K562 (cell line): Measurements from ENCODE around the gene SH2D4B. TPM values are rescaled to one million over a fixed set of nuclear protein-coding genes. Genes with fewer than 3 reads are reported as not detected.

Experiments
- CBX3 ChIP-seq, 2 experiments: IDR thresholded peaks; 1 replicate in 1 of 2; 2 replicates in 1 of 2; pipeline ENCODE4 v1.6.1; 2012; ENCODE audit warnings: inconsistent platforms in 2 of 2, low read length in 2 of 2, borderline replicate concordance in 1 of 2, control low read depth in 1 of 2
- CHCHD3 ChIP-seq: fragments of 250-450 bp; sonication (Bioruptor Pico); IDR thresholded peaks from 2 replicates; pipeline ENCODE4 v2.1.2; 2022; ENCODE audit warnings: mild to moderate bottlenecking
- ELK3 ChIP-seq: fragments of 450-650 bp; formaldehyde crosslinking; IDR thresholded peaks from 2 replicates; pipeline ENCODE4 v1.4.0; 2020; ENCODE audit warnings: mild to moderate bottlenecking
- ETV6 ChIP-seq, 3 experiments: fragments of 150-350 bp in 1 of 3; sonication (generic) in 1 of 3; formaldehyde crosslinking in 1 of 3; IDR thresholded peaks; 2 replicates each; pipeline versions ENCODE4 v1.6.1 to v1.8.0; 2014 to 2022; ENCODE audit warnings: borderline replicate concordance in 2 of 3, low read depth in 2 of 3, antibody characterized with exemption in 1 of 3, low read length in 1 of 3, mild to moderate bottlenecking in 1 of 3, missing genetic modification reagents in 1 of 3
- FOXP4 ChIP-seq: sonication (generic); formaldehyde crosslinking; IDR thresholded peaks from 2 replicates; pipeline ENCODE4 v1.8.0; 2022; ENCODE audit warnings: mild to moderate bottlenecking, missing genetic modification reagents, borderline replicate concordance
- KLF10 ChIP-seq: fragments of 250-450 bp; sonication (Bioruptor Pico); IDR thresholded peaks from 2 replicates; pipeline ENCODE4 v1.6.1; 2021; ENCODE audit warnings: matching md5 sums
- MLLT1 ChIP-seq, 2 experiments: fragments of 450-650 bp; IDR thresholded peaks; 2 replicates each; pipeline ENCODE4 v1.6.1; 2016
- PCBP2 ChIP-seq: fragments of 200-400 bp; formaldehyde crosslinking; IDR thresholded peaks from 2 replicates; pipeline ENCODE4 v1.6.1; 2018; ENCODE audit warnings: low read length, low read depth, mild to moderate bottlenecking, moderate library complexity; ENCODE audit not compliant: poor library complexity, severe bottlenecking
- TAL1 ChIP-seq: fragments of 450-650 bp; IDR thresholded peaks from 2 replicates; pipeline ENCODE4 v1.6.1; 2016; ENCODE audit warnings: mild to moderate bottlenecking
- TCFL5 ChIP-seq: fragments of 250-450 bp; sonication (Bioruptor Pico); conservative IDR thresholded peaks from 2 replicates; pipeline ENCODE4 v1.6.1; 2021; ENCODE audit warnings: mild to moderate bottlenecking, moderate library complexity, matching md5 sums
- TEAD4 ChIP-seq, 2 experiments: sonication (generic) in 1 of 2; formaldehyde crosslinking in 1 of 2; IDR thresholded peaks; 2 replicates each; pipeline versions ENCODE4 v1.6.1 to v1.8.0; 2012 to 2022; ENCODE audit warnings: borderline replicate concordance in 1 of 2, inconsistent platforms in 1 of 2, low read length in 1 of 2, mild to moderate bottlenecking in 1 of 2, missing genetic modification reagents in 1 of 2
- TFE3 ChIP-seq: fragments of 450-650 bp; formaldehyde crosslinking; IDR thresholded peaks from 2 replicates; pipeline ENCODE4 v1.4.0; 2020; ENCODE audit warnings: mild to moderate bottlenecking, mixed read lengths
- U2AF2 ChIP-seq: fragments of 200-400 bp; formaldehyde crosslinking; optimal IDR thresholded peaks from 2 replicates; pipeline ENCODE3; 2017; ENCODE audit warnings: low read depth, mild to moderate bottlenecking, low read length
- XRCC5 ChIP-seq: fragments of 200-400 bp; formaldehyde crosslinking; IDR thresholded peaks from 2 replicates; pipeline ENCODE4 v1.6.1; 2017; ENCODE audit warnings: low read depth, mild to moderate bottlenecking, low read length
- ZKSCAN1 ChIP-seq: fragments of 150-350 bp; IDR thresholded peaks from 2 replicates; pipeline ENCODE4 v1.6.1; 2016; ENCODE audit warnings: low read depth, low read length
- ZNF12 ChIP-seq: sonication (generic); formaldehyde crosslinking; IDR thresholded peaks from 2 replicates; pipeline ENCODE4 v1.4.0; 2020; ENCODE audit warnings: mild to moderate bottlenecking, missing genetic modification reagents
- ZNF121 ChIP-seq: sonication (generic); formaldehyde crosslinking; conservative IDR thresholded peaks from 2 replicates; pipeline ENCODE4 v1.8.0; 2022; ENCODE audit warnings: missing genetic modification reagents
- polyA plus RNA-seq, 8 experiments: library from polyadenylated mRNA; depleted of rRNA in 4 of 8; stranded (reverse) in 5 of 8; unstranded in 3 of 8; fragments of >200 nt; fragmentation: Nextera tagmentation in 2 of 8; fragmentation: Illumina TruSeq in 1 of 8; extraction: Ambion mirVana in 2 of 8; extraction: Trizol in 1 of 8; gene quantifications; 2 replicates each; pipeline versions ENCODE4 v1.2.1 to v1.2.3, GENCODE V29; 2011 to 2014; ENCODE audit warnings: inconsistent platforms in 1 of 8, missing spikeins in 1 of 8
- total RNA-seq, 7 experiments: library from RNA; depleted of rRNA in 6 of 7; stranded (reverse); fragments of >200 nt in 6 of 7; fragmentation: Illumina TruSeq in 2 of 7; extraction: Trizol in 2 of 7; gene quantifications; 2 replicates each; pipeline versions ENCODE4 v1.2.1 to v1.2.3, GENCODE V29; 2011 to 2021; ENCODE audit warnings: low replicate concordance in 1 of 7
- TF ChIP-seq, protein P1 (sequence below): sonication (generic); IDR thresholded peaks from 2 replicates; pipeline ENCODE4 v1.6.1; 2016

The SH2D4B gene
- total and polyA plus RNA-seq, 9 of the 15 experiments (the other 6 are each of a cell fraction or from before 2014, with no cell fraction given): 0.03 to 0.14 (median 0.04) TPM; not detected in 4

DNA sequence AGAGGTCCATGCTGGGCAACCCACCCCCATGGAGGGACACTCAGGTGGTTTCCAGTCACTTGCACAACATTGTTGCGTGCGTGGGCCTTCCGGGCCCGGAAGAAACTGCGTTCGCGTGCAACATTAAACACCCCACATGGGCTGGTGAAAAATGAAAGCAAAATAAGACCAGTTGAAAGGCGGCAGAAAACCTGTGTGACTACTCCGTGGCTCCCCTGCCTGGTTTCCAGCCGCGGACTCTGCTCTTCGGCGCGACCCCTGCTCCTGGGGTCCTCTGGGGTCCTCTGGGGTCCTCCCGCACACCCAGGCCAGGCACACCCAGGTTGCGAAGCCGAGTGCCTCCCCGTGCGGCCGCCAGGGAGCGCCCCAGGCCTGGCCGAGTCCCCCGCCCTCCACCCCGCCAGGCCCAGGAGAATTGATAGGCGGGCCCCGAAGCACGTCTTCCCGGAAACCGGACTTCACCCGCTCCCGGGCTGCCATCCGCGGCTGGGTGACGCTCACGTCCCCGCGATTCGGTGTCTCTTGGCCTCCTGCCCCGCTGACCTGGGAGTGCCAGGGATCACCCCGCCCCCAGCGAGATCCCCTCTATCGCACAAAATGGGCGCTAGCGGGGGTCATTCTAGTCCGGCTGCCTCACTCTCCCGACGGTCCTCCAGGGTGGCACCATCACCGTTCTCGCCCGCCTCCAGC, 1.9 kb upstream of the SH2D4B start (continued):
- TF ChIP-seq ZKSCAN1 (0 out of 2 replicates have a peak, but pooled peaks have one; percentile 8), CBX3 (IDR thresholded peaks at IDR 0.05; ENCODE audit: borderline replicate concordance in 1 of 2, low read length in 2 of 2) (peak in 1 of 2 experiments; percentile 49; a peak in 1 of 3 replicates), KLF10 (CRISPR knock-in tag) (no peak), ELK3 (CRISPR knock-in tag) (no peak), MLLT1 (IDR thresholded peaks at IDR 0.05) (no peak), FOXP4 (CRISPR knock-in tag) (no peak), TEAD4 (IDR thresholded peaks at IDR 0.05; ENCODE audit: low read length) (no peak), TEAD4 (CRISPR knock-in tag; IDR thresholded peaks at IDR 0.05; ENCODE audit: borderline replicate concordance) (no peak), ZNF121 (no peak), XRCC5 (no peak), U2AF2 (no peak), PCBP2 (no peak), TFE3 (CRISPR knock-in tag) (no peak), TCFL5 (CRISPR knock-in tag) (no peak), TAL1 (no peak), CHCHD3 (CRISPR knock-in tag) (no peak), ZNF12 (CRISPR knock-in tag) (0 out of 2 replicates have a peak, but pooled peaks have one; percentile 34), ETV6 (IDR thresholded peaks at IDR 0.05; ENCODE audit: borderline replicate concordance in 1 of 2, low read depth in 2 of 2, low read length in 1 of 2) (no peak), ETV6 (CRISPR knock-in tag; IDR thresholded peaks at IDR 0.05; ENCODE audit: borderline replicate concordance) (no peak)
- TF ChIP-seq, protein P1, sequence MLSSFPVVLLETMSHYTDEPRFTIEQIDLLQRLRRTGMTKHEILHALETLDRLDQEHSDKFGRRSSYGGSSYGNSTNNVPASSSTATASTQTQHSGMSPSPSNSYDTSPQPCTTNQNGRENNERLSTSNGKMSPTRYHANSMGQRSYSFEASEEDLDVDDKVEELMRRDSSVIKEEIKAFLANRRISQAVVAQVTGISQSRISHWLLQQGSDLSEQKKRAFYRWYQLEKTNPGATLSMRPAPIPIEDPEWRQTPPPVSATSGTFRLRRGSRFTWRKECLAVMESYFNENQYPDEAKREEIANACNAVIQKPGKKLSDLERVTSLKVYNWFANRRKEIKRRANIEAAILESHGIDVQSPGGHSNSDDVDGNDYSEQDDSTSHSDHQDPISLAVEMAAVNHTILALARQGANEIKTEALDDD: no peak
